Prostate gland (tissue), 2 donors: ENCODE measurements around the gene HGF.

Experiments used
- POLR2A ChIP-seq: fragments of 450-650 bp; IDR thresholded peaks from one replicate; pipeline ENCODE4 v1.6.1; 2016; ENCODE audit warnings: antibody characterized with exemption, mild to moderate bottlenecking
- TF ChIP-seq, protein P1 (sequence below), 4 experiments: fragments of 200-600 bp in 2 of 4; fragments of 450-650 bp in 2 of 4; sonication (generic) in 2 of 4; IDR thresholded peaks; 1 replicate in 3 of 4; 2 replicates in 1 of 4; pipeline ENCODE4 v1.5.1; 2016 to 2019; ENCODE audit warnings: antibody characterized with exemption in 4 of 4, mild to moderate bottlenecking in 2 of 4, moderate library complexity in 2 of 4

DNA sequence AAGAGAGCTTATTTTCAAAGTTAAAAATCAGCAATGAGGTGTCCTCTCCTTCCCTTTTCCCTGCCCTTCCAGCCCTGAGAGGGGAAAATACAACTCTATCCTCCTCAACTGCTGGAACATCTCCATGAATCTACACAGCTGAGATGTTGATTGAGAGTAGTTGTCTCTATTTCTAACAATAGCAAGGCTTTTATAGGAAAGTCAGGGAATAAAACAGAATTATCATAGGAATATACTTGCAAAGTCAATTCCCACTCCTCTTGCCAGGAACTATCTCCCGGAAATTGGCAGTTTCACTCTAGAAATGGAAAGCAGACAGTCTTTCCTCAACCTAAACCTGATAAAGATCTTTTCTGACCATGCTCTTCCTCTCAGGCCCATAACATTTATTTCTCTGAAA is 8.8 kb downstream of the HGF start:
- TF ChIP-seq, protein P1, sequence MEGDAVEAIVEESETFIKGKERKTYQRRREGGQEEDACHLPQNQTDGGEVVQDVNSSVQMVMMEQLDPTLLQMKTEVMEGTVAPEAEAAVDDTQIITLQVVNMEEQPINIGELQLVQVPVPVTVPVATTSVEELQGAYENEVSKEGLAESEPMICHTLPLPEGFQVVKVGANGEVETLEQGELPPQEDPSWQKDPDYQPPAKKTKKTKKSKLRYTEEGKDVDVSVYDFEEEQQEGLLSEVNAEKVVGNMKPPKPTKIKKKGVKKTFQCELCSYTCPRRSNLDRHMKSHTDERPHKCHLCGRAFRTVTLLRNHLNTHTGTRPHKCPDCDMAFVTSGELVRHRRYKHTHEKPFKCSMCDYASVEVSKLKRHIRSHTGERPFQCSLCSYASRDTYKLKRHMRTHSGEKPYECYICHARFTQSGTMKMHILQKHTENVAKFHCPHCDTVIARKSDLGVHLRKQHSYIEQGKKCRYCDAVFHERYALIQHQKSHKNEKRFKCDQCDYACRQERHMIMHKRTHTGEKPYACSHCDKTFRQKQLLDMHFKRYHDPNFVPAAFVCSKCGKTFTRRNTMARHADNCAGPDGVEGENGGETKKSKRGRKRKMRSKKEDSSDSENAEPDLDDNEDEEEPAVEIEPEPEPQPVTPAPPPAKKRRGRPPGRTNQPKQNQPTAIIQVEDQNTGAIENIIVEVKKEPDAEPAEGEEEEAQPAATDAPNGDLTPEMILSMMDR (IDR thresholded peaks at IDR 0.05): no peak
- no peak for TF ChIP-seq POLR2A
